NCI-H345 (cell line): ENCODE measurements around the gene ENDOU.
A peak's percentile ranks its signal among the peaks of the same experiment; 100 is the strongest.

ENCODE experiments used
- DNase-seq: peaks from one replicate; lab custom pipeline; 2025; lab: John Stamatoyannopoulos, UW

ENDOU gene

GRCh38 chr12:47721431-47721973 lies 3.8 kb downstream of the ENDOU start:
- no peak for DNase-seq

GRCh38 chr12:47718531-47718930 lies 6.8 kb downstream of the ENDOU start:
- no peak for DNase-seq

- DNase-seq: peak; percentile 49
Measured at GRCh38 chr12:47717443-47718193, 7.7 kb downstream of the ENDOU start.

- DNase-seq: no peak
Measured at GRCh38 chr12:47717046-47717442, 8.2 kb downstream of the ENDOU start.

- no peak for DNase-seq
Measured at GRCh38 chr12:47715877-47716548, 9.3 kb downstream of the ENDOU start.

- DNase-seq: peak; percentile 43
Measured at GRCh38 chr12:47715393-47715876, 9.9 kb downstream of the ENDOU start.

- no peak for DNase-seq
Measured at GRCh38 chr12:47714826-47715386, 10.4 kb downstream of the ENDOU start.

- no peak for DNase-seq
Measured at GRCh38 chr12:47712171-47712570, 13.1 kb downstream of the ENDOU start.

- DNase-seq: no peak
Measured at GRCh38 chr12:47711448-47711847, 13.8 kb downstream of the ENDOU start.

GRCh38 chr12:47710278-47710677 lies 15.0 kb downstream of the ENDOU start:
- DNase-seq: no peak

- DNase-seq: no peak
Measured at GRCh38 chr12:47709671-47710070, 15.6 kb downstream of the ENDOU start.

GRCh38 chr12:47709237-47709636 lies 16.1 kb downstream of the ENDOU start:
- no peak for DNase-seq

- DNase-seq: no peak
Measured at GRCh38 chr12:47707905-47708543, 17.3 kb downstream of the ENDOU start.

- DNase-seq: no peak
Measured at GRCh38 chr12:47707355-47707754, 17.9 kb downstream of the ENDOU start.

- peak; percentile 74 for DNase-seq
Measured at GRCh38 chr12:47705566-47706425, 19.5 kb downstream of the ENDOU start, which contains the start of gene RPAP3. Gene RPAP3, minus strand, starts transcription at chr12:47706030. Its CDS starts 3,190 bp downstream, at chr12:47702840.

GRCh38 chr12:47705229-47705565 lies 20.1 kb downstream of the ENDOU start:
- DNase-seq: no peak

GRCh38 chr12:47704719-47705118 lies 20.6 kb downstream of the ENDOU start:
- no peak for DNase-seq

- no peak for DNase-seq
Measured at GRCh38 chr12:47700263-47700662, 25.0 kb downstream of the ENDOU start.

GRCh38 chr12:47698631-47699030 lies 26.7 kb downstream of the ENDOU start:
- DNase-seq: no peak

- DNase-seq: no peak
Measured at GRCh38 chr12:47698055-47698454, 27.2 kb downstream of the ENDOU start.

- no peak for DNase-seq
Measured at GRCh38 chr12:47689215-47689614, 36.1 kb downstream of the ENDOU start.
